GM12801 (cell line): Measurements from ENCODE around the gene GPRC5C.

ENCODE experiments used
- CTCF ChIP-seq: IDR thresholded peaks from one replicate; pipeline ENCODE4 v1.5.1; 2011; ENCODE audit warnings: control low read depth; ENCODE audit not compliant: insufficient read length; ENCODE audit errors: extremely low read depth

GPRC5C gene

GRCh38 chr17:74481621-74482020, 49.7 kb downstream of the GPRC5C start:
- TF ChIP-seq CTCF = no peak

DNA sequence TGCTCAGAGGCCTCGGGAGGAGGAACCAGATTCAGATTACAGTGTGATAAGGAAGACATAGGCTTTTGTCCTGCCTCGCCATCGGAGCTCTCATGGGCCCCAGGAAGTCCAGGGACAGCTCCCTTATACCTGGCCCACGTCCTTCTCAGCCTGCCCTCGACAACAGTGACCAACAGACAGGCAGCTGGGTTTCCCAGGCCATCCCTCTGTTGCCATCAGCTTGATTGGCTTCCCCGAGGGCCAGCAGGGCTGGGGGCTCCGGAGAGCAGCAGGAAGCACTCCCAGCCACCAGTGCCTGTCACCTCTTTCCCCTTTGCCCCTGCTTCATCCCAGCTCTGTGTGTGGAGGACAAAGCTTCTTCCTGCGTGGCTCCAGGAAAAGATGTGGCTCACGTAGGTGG, 52.2 kb downstream of the GPRC5C start:
- TF ChIP-seq CTCF = no peak

GRCh38 chr17:74485022-74485743, 53.3 kb downstream of the GPRC5C start:
- TF ChIP-seq CTCF = no peak

DNA sequence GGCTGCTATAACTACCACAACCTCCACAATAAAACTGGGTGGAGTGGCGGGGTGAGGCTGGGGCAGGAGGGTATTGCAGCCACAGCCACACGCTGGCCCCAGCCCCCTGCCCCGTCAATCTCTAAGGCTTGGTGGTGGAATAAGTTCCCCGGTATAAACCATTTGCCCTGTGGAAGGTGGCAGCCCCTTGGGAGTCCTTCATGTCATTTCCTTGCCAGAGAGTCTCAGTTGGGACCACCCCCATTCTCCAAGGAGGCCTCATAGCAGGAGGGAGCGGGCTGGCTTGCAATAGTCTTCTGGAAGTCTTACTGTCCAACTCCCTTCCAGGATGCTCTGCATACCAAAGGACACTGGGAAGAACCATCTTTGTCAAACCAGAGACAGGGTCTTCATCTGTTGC, 54.0 kb downstream of the GPRC5C start:
- TF ChIP-seq CTCF = no peak

GRCh38 chr17:74490716-74491115, 58.8 kb downstream of the GPRC5C start:
- TF ChIP-seq CTCF = no peak

GRCh38 chr17:74491626-74492025, 59.7 kb downstream of the GPRC5C start:
- TF ChIP-seq CTCF = no peak

DNA sequence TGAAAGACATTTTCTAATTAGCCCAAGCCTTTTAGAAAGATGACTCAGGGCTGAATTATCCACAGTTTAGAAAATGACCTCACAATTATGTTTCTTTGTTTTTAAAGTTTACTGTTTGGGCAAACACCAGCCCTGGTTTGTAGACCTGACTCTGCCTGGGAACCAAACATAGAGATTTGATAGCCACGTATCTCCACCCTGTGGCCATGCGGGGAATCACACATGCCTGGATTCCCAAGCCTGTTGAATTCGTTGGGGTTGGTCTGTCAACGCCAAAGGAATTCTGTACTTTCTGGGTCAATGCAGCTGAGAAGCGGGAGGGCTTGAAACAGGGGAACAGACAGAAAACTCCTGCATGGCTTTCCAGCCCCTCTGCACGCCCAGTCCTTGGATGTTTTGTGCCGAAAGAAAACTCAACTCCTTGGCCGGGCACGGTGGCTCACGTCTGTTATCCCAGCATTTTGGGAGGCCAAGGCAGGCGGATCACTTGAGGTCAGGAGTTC, 61.5 kb downstream of the GPRC5C start:
- peak; percentile 36 for TF ChIP-seq CTCF
